GM19025 (cell line): Measurements from ENCODE around the gene TOR3A.

Experiments used
- ATAC-seq: cut with Tn5 transposase; IDR thresholded peaks from one replicate; pipeline ENCODE4 v1.9.1; 2021; ENCODE audit warnings: mild to moderate bottlenecking, low read depth, moderate library complexity; ENCODE audit not compliant: unreplicated experiment

The TOR3A gene

GRCh38 chr1:179061360-179062282, 20.2 kb upstream of the TOR3A start:
- no peak for ATAC-seq

- no peak for ATAC-seq
These were observed 15.4 kb upstream of the TOR3A start for GRCh38 chr1:179066471-179066870.

GRCh38 chr1:179077396-179077795, 4.5 kb upstream of the TOR3A start:
- ATAC-seq: no peak

- no peak for ATAC-seq
These were observed 2.6 kb upstream of the TOR3A start for GRCh38 chr1:179079113-179079761.

- ATAC-seq: no peak
These were observed 794 bp upstream of the TOR3A start for GRCh38 chr1:179080866-179081686.

GRCh38 chr1:179082333-179082998, 596 bp downstream of the TOR3A start:
- peak; percentile 6 for ATAC-seq

- ATAC-seq: no peak
These were observed 1.1 kb downstream of the TOR3A start for GRCh38 chr1:179082999-179083335.

GRCh38 chr1:179083533-179083932, 1.7 kb downstream of the TOR3A start:
- ATAC-seq: no peak

- no peak for ATAC-seq
These were observed 5.8 kb downstream of the TOR3A start for GRCh38 chr1:179087665-179088064.

GRCh38 chr1:179089827-179090482, 8.1 kb downstream of the TOR3A start:
- no peak for ATAC-seq

- no peak for ATAC-seq
These were observed 8.7 kb downstream of the TOR3A start for GRCh38 chr1:179090522-179090921.

- ATAC-seq: no peak
These were observed 9.1 kb downstream of the TOR3A start for GRCh38 chr1:179090923-179091322.

GRCh38 chr1:179091691-179092165, 9.9 kb downstream of the TOR3A start:
- ATAC-seq: no peak

- no peak for ATAC-seq
These were observed 11.1 kb downstream of the TOR3A start for GRCh38 chr1:179092896-179093461.

- ATAC-seq: no peak
These were observed 12.9 kb downstream of the TOR3A start for GRCh38 chr1:179094818-179095217.

GRCh38 chr1:179095377-179095776, 13.5 kb downstream of the TOR3A start:
- no peak for ATAC-seq

GRCh38 chr1:179095924-179096323, 14.1 kb downstream of the TOR3A start:
- no peak for ATAC-seq

GRCh38 chr1:179099891-179100290, 18.0 kb downstream of the TOR3A start:
- no peak for ATAC-seq

GRCh38 chr1:179101566-179101965, 19.7 kb downstream of the TOR3A start:
- ATAC-seq: no peak

- no peak for ATAC-seq
These were observed 22.1 kb downstream of the TOR3A start for GRCh38 chr1:179103999-179104398.
